HG03565 (cell line): ENCODE measurements around the gene GAL3ST2.
"Not testable (repeated sequence)": the region's sequence is repeated elsewhere in the genome, so short reads cannot be mapped to it uniquely, and the experiment has no call there.

Experiments used
- ATAC-seq: cut with Tn5 transposase; IDR thresholded peaks from one replicate; pipeline ENCODE4 v1.9.1; 2021; ENCODE audit warnings: mild to moderate bottlenecking, moderate library complexity; ENCODE audit not compliant: unreplicated experiment

Gene GAL3ST2

GRCh38 chr2:241746084-241746483 lies 30.5 kb upstream of the GAL3ST2 start:
- no peak for ATAC-seq

DNA sequence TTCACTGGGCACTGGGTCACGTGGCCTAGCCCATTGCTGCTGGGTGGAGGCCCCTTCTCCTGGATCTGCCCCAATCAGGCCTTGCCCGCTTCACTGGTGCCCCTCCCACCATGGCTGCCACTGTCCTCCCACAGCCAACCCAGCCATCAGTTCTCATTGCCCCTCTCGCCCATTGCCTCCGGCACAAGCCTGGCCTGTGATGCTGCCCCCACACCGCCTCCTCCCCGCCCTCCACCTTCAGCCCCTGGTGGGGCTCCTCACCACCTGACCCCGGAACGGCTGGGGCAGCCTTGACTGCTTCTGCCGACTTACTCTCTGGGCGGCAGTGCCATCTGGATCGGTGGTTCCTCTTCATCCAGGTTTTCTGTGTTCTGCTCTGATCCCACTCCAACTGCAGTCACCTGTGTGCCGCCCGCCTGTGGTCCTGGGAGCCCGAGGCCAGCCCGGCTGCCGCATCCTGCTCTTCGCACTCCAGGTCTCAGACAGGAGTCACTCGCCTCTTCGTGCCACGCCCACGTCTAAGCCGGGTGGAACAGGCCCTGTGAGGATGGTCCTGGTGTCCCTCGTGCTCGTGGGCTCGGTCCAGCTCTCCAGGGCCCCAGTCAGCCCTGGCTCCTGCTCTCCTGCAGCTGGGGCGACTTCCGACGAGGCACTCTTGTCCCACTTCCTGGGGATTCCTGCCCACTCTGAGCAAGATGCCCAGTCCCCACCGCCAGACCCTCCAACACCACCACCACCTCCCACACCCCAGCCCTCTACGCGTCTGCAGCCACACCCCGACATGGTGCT lies 28.0 kb upstream of the GAL3ST2 start:
- ATAC-seq: no peak

DNA sequence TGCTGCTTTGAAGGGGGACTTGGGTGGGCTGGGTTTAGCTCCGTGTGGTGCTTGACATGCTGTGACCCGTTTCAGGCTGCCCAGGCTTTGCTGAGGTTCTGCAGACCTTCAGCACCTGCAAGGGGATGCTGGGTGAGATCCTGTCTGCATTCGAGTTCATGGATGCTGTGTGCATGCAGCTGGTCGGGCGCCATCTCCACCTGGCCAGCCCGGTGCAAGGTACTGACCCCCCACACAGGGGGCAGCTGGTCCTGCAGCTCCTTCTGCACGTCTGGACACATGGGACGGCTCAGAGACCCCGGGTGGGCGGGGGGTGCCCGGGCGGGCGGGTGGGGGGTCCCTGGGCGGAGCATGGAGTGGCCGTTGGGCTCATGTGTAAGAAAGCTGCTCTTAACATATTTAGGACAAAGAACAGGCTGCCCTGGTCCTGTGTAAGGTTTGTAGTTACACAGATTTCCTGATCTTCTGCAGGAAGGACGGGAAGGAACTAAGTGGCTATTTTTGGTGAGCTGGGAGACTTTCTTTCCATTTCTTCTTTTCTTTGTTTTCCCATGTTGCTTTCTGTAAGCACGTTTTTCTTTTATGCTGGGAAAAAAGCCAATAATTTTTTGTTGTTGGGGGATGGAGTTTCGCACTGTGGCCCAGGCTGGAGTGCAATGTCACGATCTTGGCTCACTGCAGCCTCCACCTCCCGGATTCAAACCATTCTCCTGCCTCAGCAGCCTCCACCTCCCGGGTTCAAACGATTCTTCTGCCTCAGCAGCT lies 26.4 kb upstream of the GAL3ST2 start:
- ATAC-seq: no peak

GRCh38 chr2:241751152-241751551 lies 25.5 kb upstream of the GAL3ST2 start:
- no peak for ATAC-seq

DNA sequence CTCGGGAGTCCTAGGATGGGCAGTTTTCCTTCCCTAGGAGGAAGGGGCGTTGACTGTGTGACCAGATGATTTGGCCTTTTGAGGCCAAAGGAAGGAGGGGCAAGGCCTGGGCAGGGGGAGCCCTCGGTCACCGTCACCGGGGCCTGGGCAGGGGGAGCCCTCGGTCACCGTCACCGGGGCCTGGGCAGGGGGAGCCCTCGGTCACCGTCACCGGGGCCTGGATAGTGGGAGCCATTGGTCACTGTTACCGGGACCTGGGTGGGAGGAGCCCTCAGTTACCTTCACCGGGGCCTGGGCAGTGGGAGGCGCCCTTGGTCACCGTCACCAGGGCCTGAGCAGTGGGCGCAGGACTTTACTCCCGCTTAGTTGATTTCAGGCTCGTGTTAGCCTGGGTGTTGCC lies 24.8 kb upstream of the GAL3ST2 start:
- no peak for ATAC-seq

DNA sequence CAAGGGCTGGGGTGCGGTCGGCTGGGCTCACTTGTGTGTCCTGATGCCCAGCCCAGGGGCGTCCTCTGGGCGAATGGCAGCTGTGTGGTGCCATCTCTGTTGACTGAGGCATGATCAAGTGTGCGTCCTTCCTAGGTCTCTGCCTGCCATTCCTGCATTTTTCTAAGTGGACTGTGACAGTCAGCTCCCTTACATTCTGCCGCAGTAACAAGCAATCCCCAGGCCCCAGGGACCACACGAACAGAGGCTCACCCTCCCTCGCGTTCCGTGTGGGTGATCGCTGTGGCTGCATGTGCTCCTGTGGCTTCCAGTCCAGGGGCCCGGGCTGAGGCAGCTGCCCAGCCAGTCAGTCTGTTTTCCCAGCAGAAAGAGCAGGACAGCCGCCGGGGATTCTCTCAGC lies 24.4 kb upstream of the GAL3ST2 start:
- ATAC-seq: no peak

DNA sequence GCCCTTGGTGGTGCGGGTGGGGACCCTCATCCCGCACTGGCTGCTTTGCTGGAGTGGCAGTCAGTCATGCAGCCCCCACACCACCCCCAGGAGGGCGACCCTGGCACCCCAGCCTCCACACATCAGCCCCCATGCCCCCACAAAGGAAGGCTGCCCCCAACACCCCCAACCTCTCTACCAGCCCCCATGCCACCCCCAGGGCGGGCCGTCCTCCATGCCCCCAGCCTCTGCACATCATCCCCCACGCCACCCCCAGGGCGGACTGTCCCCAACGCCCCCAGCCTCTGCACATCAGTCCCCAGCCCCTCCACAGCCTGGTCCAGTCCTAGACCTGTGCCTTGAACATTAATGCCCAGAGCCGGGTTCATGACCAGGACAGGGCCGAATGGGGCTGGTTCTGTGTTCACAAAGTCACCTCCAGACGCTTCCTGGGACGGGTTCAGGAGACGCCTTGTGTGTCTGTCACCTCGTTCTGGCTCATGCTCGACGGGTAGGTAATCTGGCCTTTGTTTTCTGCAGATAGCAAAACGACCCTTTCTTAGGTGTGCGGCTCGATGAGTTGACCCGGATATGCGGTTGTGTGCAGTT lies 23.8 kb upstream of the GAL3ST2 start:
- ATAC-seq: no peak

GRCh38 chr2:241753493-241753892 lies 23.1 kb upstream of the GAL3ST2 start:
- no peak for ATAC-seq

GRCh38 chr2:241754042-241754441 lies 22.6 kb upstream of the GAL3ST2 start:
- no peak for ATAC-seq

- ATAC-seq: no peak
These were observed 21.5 kb upstream of the GAL3ST2 start for GRCh38 chr2:241755166-241755565.

GRCh38 chr2:241755777-241756176 lies 20.8 kb upstream of the GAL3ST2 start:
- ATAC-seq: no peak

DNA sequence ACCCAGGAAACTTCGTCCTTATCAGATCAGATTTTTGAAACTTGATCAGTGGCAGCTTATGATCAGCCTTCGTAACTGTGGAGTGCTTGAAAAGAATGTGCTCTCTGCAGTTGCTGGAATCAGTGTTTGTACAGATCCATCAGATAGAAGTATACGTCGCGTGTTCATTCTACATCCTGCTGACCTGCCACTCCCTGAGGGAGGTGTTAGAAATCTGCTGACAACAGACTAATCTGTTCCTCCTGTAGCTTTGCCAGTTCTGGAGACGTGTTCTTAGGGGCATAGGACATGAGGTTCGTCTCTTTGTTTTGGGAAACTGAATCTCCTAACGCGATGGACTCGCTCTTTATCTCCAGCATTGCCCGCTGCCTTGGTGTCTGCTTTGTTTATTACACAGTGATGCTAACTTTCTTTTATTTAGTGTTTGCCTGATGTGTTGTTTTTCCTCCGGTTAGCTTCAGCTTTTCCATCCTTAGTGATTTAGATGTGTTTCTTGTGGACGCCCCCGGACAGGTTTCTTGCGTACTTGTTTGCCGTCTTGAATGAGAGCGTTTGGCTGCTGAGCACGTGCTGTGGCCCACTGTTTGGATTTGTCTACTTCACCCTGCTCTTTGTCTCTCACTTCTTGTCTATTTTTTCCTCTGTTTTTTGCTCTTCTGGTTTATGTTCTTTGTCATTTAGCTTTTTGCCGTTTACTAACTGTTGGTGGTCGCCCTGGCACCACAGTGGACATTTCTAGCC lies 17.4 kb upstream of the GAL3ST2 start:
- ATAC-seq: no peak

DNA sequence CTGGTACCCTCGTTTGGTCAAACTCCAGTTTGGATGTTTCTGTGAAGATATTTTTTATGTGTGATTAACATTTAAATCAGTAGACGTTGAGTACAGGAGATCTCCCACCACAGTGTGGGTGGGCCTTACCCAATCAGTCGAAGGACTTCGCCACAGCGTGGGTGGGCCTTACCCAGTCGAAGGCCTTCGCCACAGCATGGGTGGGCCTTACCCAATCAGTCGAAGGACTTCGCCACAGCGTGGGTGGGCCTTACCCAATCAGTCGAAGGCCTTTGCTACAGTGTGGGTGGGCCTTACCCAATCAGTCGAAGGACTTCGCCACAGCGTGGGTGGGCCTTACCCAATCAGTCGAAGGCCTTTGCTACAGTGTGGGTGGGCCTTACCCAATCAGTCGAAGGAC lies 16.7 kb upstream of the GAL3ST2 start:
- ATAC-seq: not testable (repeated sequence)

GRCh38 chr2:241760301-241760771 lies 16.3 kb upstream of the GAL3ST2 start:
- no peak for ATAC-seq

DNA sequence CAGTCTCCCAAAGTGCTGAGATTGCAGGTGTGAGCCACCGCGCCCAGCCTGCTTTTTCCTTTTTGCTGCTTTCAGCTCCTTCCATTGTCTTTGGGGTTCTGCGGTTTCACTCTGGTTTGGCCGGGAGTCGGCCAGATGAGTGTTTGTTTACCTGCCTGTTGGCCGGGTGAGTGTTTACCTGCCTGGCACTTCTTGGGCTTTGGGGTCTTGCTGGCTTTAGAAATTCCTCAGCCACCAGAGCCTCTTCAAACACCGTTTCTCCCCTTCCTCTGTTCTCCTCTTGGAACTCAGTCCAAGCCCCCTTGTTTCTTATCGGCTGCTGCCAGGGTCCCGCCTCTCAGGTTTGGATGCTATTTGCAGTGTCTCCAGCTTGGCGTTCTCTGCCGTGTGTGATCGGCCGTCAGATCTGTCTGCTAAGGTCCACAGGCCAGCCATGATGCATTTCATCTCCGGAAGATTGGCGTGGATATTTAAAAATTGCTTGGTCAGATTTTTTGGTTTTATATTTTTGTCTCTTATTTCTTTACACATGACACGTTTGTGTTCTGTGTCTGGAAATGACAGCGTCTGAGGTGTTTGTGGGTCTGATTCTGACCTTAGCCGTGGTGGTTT lies 14.2 kb upstream of the GAL3ST2 start:
- ATAC-seq: no peak

DNA sequence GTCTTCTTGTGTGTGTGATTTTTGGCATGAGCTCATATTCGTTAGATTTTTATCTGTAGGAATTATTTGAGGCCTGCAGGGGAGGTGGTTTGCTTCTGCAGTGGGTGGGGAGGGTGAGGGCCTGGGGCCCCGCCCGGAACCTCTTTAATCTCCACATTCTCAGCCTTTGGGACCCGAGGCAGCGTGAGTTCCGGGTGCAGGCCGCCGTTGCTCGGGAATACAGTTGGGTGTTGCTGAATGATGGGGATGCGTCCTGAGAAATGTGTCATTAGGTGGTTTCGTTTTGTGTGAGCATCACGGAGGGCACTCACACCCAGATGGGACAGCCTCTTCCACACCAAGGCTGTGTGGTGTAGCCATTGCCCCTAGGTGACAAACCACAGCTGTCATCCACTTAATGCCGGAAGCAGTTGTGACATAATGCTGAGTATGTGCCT lies 13.7 kb upstream of the GAL3ST2 start:
- ATAC-seq: no peak

GRCh38 chr2:241763551-241764274 lies 12.9 kb upstream of the GAL3ST2 start:
- no peak for ATAC-seq

GRCh38 chr2:241764275-241765241 lies 12.1 kb upstream of the GAL3ST2 start:
- ATAC-seq: no peak
